GM21529 (cell line): ENCODE results near the gene VKORC1L1.
"Not testable (repeated sequence)": the region's sequence is repeated elsewhere in the genome, so short reads cannot be mapped to it uniquely, and the experiment has no call there.

Experiments used
- ATAC-seq: cut with Tn5 transposase; IDR thresholded peaks from one replicate; pipeline ENCODE4 v1.9.1; 2021; ENCODE audit not compliant: unreplicated experiment

Gene VKORC1L1

GRCh38 chr7:65974191-65974801 lies 101.4 kb downstream of the VKORC1L1 start:
- no peak for ATAC-seq

GRCh38 chr7:65974876-65975275 lies 102.0 kb downstream of the VKORC1L1 start:
- ATAC-seq: no peak

GRCh38 chr7:65975814-65976445 lies 103.1 kb downstream of the VKORC1L1 start:
- no peak for ATAC-seq

DNA sequence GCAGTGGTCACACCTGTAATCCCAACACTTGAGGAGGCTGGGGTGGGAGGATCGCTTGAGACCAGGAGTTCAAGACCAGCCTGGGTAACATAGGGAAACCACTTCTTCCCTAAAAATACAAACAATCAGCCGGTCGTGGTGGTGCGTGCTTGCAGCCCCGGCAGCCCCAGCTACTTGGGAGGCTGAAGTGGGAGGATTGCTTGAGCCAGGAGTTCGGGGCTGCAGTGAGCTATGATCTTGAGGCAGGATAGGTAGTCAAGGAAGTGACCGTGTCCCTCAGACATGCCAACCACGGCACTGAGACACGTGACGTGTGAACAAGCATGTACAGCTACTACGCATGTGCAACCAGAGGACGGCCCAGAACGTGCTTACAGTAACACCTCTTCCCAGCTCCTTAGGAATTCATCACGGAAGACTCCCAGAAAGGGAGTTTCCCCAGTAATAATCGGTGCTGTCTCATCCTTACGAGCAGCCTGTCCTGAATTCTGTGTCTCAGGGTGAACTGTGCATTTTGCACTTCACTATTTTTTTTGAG lies 103.9 kb downstream of the VKORC1L1 start:
- no peak for ATAC-seq

DNA sequence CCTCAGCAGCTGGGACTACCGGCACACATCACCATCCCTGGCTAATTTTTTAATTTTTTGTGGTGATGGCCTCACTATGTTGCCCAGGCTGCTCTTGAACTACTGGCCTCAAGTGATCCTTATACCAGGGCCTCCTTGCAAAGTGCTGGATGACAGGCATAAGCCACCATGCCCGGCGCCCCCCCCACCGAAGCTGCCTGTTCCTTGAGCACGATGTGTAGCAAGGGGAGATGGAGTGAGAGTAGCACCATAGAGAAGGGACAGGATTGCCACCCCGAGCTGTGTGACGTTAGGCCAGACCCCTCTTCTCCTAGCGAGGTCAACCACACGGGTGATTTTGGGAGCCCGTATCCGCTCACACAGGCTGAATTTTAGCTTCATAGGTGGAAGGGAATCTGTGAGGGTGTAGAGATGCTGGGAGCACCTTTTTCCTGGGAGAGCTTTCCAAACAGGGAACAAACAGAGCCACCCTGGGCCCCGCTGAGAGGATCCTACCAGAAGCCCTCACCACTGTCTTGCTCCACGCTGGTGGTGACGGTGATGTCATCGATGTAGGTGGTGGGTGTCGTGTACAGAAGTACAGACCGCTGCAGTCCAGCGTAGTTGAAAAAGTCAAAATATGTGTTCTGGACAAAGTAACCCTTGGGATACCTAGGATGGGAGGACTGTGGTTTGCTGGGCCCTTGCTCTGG lies 106.2 kb downstream of the VKORC1L1 start:
- no peak for ATAC-seq

- ATAC-seq: no peak
Observed at GRCh38 chr7:65979583-65980477, 107.0 kb downstream of the VKORC1L1 start.

DNA sequence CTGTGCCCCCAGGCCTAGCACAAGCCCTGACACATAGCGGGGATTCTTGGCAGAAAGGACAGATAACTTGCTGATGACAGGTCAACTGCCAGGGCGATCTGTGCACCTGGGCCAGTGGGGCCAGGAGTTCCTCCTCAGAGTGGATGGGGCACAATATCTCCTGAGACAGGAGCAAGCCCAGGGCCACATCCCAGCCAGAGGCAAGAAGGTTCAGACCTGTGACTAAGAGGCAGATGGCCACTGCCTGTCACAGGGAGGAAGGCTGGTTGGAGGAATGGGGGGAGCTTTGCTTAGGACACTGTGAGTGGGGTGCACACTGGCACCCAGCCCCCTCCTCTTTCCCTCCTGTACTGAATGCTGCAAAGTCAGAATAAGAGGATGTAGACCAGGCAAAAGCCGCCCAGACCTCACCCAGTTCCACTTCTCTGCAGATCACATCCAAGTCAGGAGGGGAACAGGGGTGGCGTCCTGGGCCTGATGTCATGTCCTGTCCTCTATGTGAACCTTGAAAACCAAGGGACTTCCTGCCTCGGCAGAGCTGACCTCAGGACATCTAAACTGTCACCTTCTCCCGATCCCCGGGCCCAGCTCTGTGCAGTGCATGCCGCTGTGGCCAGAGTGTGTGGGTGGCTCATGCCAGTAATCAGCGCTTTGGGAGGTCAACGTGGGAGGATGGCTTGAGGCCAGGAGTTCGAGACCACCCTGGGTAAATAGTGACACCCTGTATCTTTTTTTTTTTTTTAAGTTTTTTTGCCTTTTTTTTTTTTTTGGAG lies 107.8 kb downstream of the VKORC1L1 start:
- peak; percentile 80 for ATAC-seq

DNA sequence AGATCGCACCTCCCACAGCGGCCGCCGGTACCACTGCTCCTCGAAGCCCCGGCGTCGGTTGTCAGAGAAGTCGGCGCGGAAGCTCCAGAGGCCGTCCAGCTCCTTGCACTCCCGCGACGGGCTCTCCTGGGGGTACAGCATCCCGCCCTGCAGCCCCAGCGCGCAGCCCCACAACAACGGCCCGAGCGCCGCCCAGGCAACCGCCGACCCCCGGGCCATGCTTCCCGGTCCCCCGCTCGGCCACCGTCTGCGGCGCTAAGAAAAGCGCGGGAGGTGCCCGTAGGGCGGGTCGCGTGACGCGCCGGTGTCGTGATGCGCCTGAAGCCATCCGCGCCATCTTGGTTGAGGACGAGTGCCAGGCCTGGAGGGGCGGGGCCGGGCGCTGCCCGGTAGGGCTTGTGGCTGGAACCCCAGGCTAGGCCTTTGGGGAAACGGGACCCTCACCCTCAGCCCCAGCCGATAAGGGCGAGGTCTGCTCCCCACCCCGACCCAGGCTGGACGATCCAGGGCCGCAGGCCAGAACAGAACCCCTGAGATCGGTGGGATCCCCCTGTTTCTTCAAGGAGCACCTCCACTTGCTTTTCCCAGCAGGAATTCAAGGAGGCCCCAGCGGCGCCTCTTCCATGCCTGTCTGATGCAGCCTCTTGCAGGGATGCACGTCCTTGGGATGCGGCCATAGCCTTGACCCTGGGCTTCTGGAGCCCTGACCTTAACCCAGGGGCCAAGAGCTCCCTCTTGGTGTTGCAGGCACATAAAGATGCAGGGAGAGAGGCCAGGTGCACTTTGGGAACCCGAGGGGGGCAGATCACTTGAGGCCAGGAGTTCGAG lies 109.3 kb downstream of the VKORC1L1 start, which contains the start of gene GUSB:
Gene GUSB, minus strand, starts transcription at position 249 of the 828 bp plus-strand sequence. Its CDS starts 30 bp downstream, at position 219.
- ATAC-seq: peak; percentile 80

DNA sequence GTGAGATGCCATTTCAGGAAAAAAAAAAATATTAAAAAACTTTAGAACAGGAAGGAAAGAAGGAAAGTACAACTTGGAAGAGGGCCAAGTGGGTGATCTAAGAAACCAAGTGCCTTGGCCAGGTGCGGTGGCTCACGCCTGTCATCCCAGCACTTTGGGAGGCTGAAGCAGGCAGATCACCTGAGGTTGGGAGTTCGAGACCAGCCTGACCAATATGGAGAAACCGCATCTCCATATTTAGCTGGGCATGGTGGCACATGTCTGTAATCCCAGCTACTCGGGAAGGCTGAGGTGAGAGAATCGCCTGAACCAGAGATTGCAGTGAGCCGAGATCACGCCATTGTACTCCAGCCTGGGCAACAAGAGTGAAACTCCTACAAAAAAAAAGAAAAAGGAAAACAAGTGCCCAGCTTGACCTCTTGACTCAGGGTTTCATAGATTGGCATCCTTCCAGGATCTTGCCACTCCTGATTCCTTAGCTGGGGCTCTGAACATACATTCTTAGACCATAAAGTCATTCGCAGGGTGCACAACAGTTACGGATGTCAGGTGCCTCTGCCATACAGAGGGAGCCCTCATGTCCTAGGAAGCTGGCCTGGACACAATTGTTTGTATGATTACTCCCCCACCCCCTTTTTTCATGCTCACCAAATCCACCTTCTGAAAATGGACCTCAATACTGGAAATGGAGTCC lies 111.2 kb downstream of the VKORC1L1 start:
- no peak for ATAC-seq

GRCh38 chr7:65988084-65988483 lies 115.2 kb downstream of the VKORC1L1 start:
- no peak for ATAC-seq

GRCh38 chr7:65988503-65988902 lies 115.6 kb downstream of the VKORC1L1 start:
- not testable (repeated sequence) for ATAC-seq

DNA sequence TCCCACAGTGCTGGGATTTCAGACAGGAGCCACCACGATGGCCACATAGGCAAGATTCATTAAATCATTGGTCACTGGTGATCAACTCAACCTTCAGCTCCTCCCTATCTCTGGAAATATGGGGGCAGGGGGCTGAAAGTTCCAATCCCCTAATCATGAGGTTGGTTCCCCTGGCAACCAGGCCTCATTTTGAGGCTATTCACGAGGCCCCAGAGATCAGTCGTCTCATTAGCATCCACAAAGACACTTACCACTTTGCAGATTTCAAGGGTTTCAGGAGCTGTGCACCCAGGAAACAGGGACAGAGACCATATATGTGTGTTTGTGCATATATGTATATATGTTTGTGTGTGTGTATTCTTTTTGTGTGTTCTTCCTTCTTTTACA lies 116.8 kb downstream of the VKORC1L1 start:
- ATAC-seq: no peak

GRCh38 chr7:65991829-65992228 lies 119.0 kb downstream of the VKORC1L1 start:
- not testable (repeated sequence) for ATAC-seq

DNA sequence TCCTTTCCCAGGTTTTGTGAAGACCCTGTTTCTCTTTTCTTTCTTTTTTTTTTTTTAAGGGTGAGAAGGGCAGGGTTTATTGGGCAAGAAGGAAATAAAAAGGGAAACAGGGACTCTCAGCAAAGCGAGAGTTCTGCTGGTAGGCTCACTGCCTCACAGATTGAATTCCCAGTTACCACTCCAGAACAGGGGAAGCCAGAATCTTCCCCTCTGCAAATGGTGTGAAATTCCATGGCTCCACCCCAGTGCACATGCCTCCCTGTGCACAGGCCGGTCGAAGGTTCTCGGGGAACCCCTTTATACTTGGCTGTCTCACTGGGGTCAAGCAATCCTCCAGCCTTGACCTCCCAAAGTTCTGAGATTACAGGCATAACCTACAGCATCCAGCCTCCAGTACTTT lies 119.7 kb downstream of the VKORC1L1 start:
- no peak for ATAC-seq

- ATAC-seq: not testable (repeated sequence)
Observed at GRCh38 chr7:65994984-65995383, 122.1 kb downstream of the VKORC1L1 start.

- not testable (repeated sequence) for ATAC-seq
Observed at GRCh38 chr7:66000823-66001417, 128.0 kb downstream of the VKORC1L1 start.

DNA sequence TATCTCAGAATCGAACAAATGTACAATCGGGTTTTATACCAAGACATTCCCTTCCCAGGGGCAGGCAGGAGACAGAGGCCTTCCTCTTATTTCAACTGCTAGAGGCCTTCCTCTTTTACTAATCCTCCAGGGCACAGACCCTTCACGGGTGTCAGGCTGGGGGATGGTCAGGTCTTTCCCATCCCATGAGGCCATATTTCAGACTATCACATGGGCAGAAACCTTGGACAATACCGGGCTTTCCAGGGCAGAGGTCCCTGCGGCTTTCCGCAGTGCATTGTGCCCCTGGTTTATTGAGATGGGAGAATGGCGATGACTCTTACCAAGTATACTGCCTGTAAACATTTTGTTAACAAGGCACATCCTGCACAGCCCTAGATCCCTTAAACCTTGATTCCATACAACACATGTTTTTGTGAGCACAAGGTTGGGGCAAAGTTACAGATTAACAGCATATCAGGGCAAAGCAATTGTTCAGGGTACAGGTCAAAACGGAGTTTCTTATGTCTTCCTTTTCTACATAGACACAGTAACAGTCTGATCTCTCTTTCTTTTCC lies 132.3 kb downstream of the VKORC1L1 start:
- not testable (repeated sequence) for ATAC-seq

- ATAC-seq: no peak
Observed at GRCh38 chr7:66007232-66007631, 134.4 kb downstream of the VKORC1L1 start.
